Loucy (cell line): ENCODE results near the gene GBA3.

Experiments used
- H2AFZ ChIP-seq: fragments of 200-600 bp; sonication (generic); 2 replicates; pipeline ENCODE4 v1.6.0; 2016; ENCODE audit warnings: antibody characterized with exemption, mild to moderate bottlenecking, low read length, moderate library complexity
- H3F3A ChIP-seq: fragments of 200-600 bp; 2 replicates; pipeline ENCODE4 v1.6.0; 2016; ENCODE audit warnings: antibody characterized with exemption, low read depth, mild to moderate bottlenecking
- H3K27me3 ChIP-seq: fragments of 200-600 bp; sonication (generic); 2 replicates; pipeline ENCODE4 v1.6.1; 2014; ENCODE audit warnings: low read length, mild to moderate bottlenecking; ENCODE audit not compliant: insufficient read depth, poor library complexity, severe bottlenecking
- H3K36me3 ChIP-seq: fragments of 200-600 bp; sonication (generic); 2 replicates; pipeline ENCODE4 v1.6.1; 2016; ENCODE audit warnings: low read length; ENCODE audit not compliant: insufficient read depth
- H3K4me1 ChIP-seq: fragments of 200-600 bp; sonication (generic); 2 replicates; pipeline ENCODE4 v1.5.1; 2014; ENCODE audit warnings: low read length, mild to moderate bottlenecking; ENCODE audit not compliant: insufficient read depth, poor library complexity, severe bottlenecking
- H3K4me2 ChIP-seq: fragments of 200-600 bp; sonication (generic); 2 replicates; pipeline ENCODE4 v1.6.0; 2014; ENCODE audit warnings: antibody characterized with exemption, low read length, low read depth, mild to moderate bottlenecking; ENCODE audit not compliant: poor library complexity, severe bottlenecking
- H3K4me3 ChIP-seq: fragments of 200-600 bp; sonication (generic); 2 replicates; pipeline ENCODE4 v1.5.1; 2014; ENCODE audit warnings: low read length, mild to moderate bottlenecking, mixed read lengths; ENCODE audit not compliant: poor library complexity, severe bottlenecking
- H3K79me2 ChIP-seq: fragments of 200-600 bp; sonication (generic); 2 replicates; pipeline ENCODE4 v1.6.1; 2014; ENCODE audit warnings: low read length; ENCODE audit not compliant: insufficient read depth
- H3K9ac ChIP-seq: fragments of 200-600 bp; sonication (generic); 2 replicates; pipeline ENCODE4 v1.6.0; 2014; ENCODE audit warnings: mild to moderate bottlenecking, low read depth, low read length, moderate library complexity; ENCODE audit not compliant: poor library complexity, severe bottlenecking
- H3K9me2 ChIP-seq: fragments of 200-600 bp; sonication (generic); replicated peaks from 2 replicates; pipeline ENCODE4 v1.6.1; 2016; ENCODE audit warnings: low read depth, low read length, mixed read lengths
- H3K9me3 ChIP-seq: fragments of 200-600 bp; sonication (generic); 2 replicates; pipeline ENCODE4 v1.6.1; 2014; ENCODE audit warnings: mild to moderate bottlenecking, antibody characterized with exemption, low read length, low read depth; ENCODE audit not compliant: insufficient read depth
- H4K20me1 ChIP-seq: fragments of 200-600 bp; sonication (generic); 2 replicates; pipeline ENCODE4 v1.6.0; 2014; ENCODE audit warnings: antibody characterized with exemption, low read length, mild to moderate bottlenecking; ENCODE audit not compliant: insufficient read depth, poor library complexity, severe bottlenecking
- EZH2phosphoT487 ChIP-seq: fragments of 200-600 bp; IDR thresholded peaks from 2 replicates; pipeline ENCODE4 v1.6.1; 2018; ENCODE audit warnings: antibody characterized with exemption, mild to moderate bottlenecking, moderate library complexity, borderline replicate concordance
- TF ChIP-seq, protein P1 (sequence below): fragments of 200-600 bp; sonication (generic); conservative IDR thresholded peaks from 2 replicates; pipeline ENCODE4 v1.5.1; 2014; ENCODE audit warnings: mild to moderate bottlenecking, antibody characterized with exemption, low read length

Gene GBA3

DNA sequence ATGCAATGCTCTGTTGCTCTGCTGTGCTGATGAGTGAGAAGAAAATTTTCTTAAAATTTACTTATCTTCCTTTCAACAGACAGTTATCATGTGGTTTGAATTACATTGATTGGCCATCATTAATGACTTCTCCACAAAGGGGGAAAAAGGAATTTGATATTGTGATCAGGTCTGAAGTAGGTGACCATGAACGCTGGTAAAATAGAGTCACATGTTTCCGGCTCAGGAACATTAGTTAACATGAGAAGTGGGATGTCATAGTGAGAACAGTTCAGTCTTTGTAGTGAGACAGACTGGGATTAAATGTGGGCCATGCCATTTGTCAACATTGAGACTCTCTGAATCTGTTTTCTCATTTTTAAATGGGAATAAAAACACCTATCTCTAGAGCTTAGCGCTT is 50.6 kb downstream of the GBA3 start:
- H2AFZ ChIP-seq, result no peak overlapping the region
- TF ChIP-seq, protein P1, sequence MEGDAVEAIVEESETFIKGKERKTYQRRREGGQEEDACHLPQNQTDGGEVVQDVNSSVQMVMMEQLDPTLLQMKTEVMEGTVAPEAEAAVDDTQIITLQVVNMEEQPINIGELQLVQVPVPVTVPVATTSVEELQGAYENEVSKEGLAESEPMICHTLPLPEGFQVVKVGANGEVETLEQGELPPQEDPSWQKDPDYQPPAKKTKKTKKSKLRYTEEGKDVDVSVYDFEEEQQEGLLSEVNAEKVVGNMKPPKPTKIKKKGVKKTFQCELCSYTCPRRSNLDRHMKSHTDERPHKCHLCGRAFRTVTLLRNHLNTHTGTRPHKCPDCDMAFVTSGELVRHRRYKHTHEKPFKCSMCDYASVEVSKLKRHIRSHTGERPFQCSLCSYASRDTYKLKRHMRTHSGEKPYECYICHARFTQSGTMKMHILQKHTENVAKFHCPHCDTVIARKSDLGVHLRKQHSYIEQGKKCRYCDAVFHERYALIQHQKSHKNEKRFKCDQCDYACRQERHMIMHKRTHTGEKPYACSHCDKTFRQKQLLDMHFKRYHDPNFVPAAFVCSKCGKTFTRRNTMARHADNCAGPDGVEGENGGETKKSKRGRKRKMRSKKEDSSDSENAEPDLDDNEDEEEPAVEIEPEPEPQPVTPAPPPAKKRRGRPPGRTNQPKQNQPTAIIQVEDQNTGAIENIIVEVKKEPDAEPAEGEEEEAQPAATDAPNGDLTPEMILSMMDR, result no peak
- no peak for TF ChIP-seq EZH2phosphoT487
- no peaks in the 10 kb centered on the region for H3K36me3 ChIP-seq
- no peak overlapping the region for H3K4me3 ChIP-seq
- H3K27me3 ChIP-seq, result no peaks in the 10 kb centered on the region
- H3K9ac ChIP-seq, result no peak overlapping the region
- H3K79me2 ChIP-seq, result no peaks in the 10 kb centered on the region
- no peaks in the 10 kb centered on the region for H3K4me1 ChIP-seq
- H3F3A ChIP-seq, result no peaks in the 10 kb centered on the region
- no peaks in the 10 kb centered on the region for H3K9me3 ChIP-seq
- no peak overlapping the region for H3K4me2 ChIP-seq
- H3K9me2 ChIP-seq, result no peaks in the 10 kb centered on the region
- H4K20me1 ChIP-seq, result no peaks in the 10 kb centered on the region

DNA sequence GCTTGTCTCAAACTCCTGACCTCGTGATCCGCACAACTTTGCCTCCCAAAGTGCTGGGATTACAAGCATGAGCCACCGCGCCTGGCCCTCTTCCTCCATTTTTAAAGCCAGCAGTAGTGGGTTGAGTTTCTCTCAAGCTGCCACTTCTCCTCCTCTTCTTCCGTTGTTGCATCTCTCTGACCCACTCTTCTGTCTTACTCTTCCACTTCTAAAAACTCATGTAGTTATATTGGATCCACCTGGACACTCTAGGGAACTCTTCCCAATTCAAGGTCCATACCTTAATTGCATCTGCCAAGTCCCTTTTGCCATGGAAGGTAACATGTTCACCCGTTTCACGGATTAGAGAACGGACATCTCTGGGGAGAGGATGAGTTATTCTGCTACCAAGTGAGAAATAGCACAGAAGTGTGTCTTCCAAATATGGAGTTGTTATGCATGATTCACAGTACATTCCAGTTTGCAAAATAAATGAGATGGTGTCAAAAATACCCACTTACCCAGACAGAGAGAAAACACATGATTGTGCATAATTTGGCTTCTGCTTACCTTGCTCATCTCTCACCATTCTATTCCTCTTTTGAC is 51.8 kb downstream of the GBA3 start:
- Histone ChIP-seq H3K4me1 (no peaks in the 10 kb centered on the region), H4K20me1 (no peaks in the 10 kb centered on the region), H3K4me3 (no peak overlapping the region), H3F3A (no peaks in the 10 kb centered on the region), H3K9ac (no peak overlapping the region), H3K4me2 (no peak overlapping the region), H2AFZ (no peak overlapping the region), H3K79me2 (no peaks in the 10 kb centered on the region), H3K9me3 (no peaks in the 10 kb centered on the region), H3K9me2 (no peaks in the 10 kb centered on the region), H3K36me3 (no peaks in the 10 kb centered on the region), H3K27me3 (no peaks in the 10 kb centered on the region)
- no peak for TF ChIP-seq EZH2phosphoT487
- TF ChIP-seq, protein P1, result no peak

DNA sequence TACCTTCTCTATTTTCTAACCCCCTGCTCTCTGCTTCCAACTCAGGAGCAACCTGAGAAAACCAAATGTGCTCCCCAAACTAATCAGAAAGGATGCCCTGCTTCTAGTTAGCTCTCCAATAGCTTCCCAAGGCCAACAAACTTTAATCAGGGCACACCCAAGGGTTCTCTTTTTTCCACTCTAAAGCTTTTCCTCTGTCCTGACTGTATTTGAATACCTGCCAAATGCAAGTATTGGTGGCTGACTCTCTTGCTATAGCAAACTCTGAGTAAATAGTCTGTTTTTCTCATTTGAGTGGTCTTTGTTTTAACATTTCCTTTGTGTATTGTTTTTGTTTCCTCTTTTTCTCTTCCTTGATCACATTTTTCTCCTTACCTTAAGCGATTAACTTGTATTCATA is 52.5 kb downstream of the GBA3 start:
- H4K20me1 ChIP-seq, result no peaks in the 10 kb centered on the region
- H3K9me3 ChIP-seq, result no peaks in the 10 kb centered on the region
- no peak overlapping the region for H3K4me2 ChIP-seq
- H3K27me3 ChIP-seq, result no peaks in the 10 kb centered on the region
- H3K36me3 ChIP-seq, result no peaks in the 10 kb centered on the region
- no peaks in the 10 kb centered on the region for H3F3A ChIP-seq
- H3K4me1 ChIP-seq, result no peaks in the 10 kb centered on the region
- H3K4me3 ChIP-seq, result no peak overlapping the region
- no peak for TF ChIP-seq EZH2phosphoT487
- H3K79me2 ChIP-seq, result no peaks in the 10 kb centered on the region
- H3K9ac ChIP-seq, result no peak overlapping the region
- H3K9me2 ChIP-seq, result no peaks in the 10 kb centered on the region
- no peak overlapping the region for H2AFZ ChIP-seq

DNA sequence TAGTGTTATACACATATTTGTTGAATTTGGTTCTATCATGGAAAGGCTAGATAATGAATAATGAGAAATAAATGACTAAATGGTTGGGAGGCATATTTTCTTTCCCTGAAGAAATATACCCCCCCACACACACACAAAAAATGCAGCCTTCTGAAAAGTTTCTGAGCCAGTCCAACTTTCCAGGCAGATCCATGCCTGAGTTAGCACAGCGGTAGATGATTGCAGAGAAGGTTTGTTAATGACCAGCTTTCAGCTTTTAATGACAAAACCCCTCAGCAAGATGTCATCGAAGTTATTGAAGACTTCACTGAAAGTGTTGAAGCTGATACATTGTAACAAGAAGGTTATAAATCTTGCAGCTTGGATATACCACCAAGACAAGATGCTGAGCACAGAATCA is 61.4 kb downstream of the GBA3 start:
- Histone ChIP-seq H3K4me1 (no peaks in the 10 kb centered on the region), H3K4me2 (no peak overlapping the region), H3F3A (no peaks in the 10 kb centered on the region), H3K9ac (no peak overlapping the region), H3K4me3 (no peak overlapping the region), H3K27me3 (no peaks in the 10 kb centered on the region), H3K9me3 (no peaks in the 10 kb centered on the region), H3K9me2 (no peaks in the 10 kb centered on the region), H2AFZ (no peak overlapping the region), H3K36me3 (no peaks in the 10 kb centered on the region), H3K79me2 (no peaks in the 10 kb centered on the region), H4K20me1 (no peaks in the 10 kb centered on the region)
- TF ChIP-seq EZH2phosphoT487, result no peak
- TF ChIP-seq, protein P1, result no peak
